ENCODE data around the gene TIGD4.

The TIGD4 gene

DNA sequence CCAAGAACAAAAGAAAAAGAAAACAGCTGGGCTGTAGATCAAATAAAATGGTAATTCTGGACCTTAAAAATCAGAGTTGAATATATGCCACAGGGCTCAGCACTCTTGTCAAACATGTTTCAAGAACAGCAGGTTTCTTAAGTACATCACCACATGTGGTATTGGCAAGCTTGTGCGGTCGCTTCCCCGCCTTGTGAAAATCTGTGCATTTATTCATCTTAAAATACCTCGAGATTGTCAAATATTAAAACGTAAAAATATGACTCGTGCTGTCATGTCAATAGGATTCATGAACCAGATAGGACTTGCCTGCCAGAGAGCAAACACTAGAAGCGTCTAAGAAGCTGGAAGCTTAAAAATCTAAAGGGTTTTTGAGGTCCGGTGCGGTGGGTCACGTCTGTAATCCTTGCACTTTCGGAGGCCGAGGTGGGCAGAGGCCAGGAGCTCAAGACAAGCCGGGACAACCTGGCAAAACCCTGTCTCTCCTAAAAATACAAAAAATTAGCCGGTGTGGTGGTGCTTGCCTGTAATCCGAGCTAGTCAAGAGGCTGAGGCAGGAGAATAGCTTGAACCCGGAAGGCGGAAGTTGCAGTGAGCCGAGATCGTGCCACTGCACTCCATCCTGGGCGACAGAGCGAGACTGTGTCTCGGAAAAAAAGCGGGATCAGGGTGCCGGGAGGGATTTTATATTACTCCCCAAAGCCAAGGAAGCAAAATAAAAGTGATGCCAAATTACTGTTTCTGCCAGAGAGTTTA is 59.6 kb downstream of the TIGD4 start:
- DNase-seq (ENCODE audit: low spot score): no peak

Data from hematopoietic multipotent progenitor cell treated with erythropoietin and hydrocortisone succinate and interleukin-3 and kit ligand, for 15 days (in vitro differentiated cells).